AG09319 (cell line): Measurements from ENCODE around the gene ARFGAP3.

Source experiments
- DNase-seq: peaks from one replicate; pipeline ENCODE4 v3.0.0-alpha.2; 2010; ENCODE audit warnings: low read depth; ENCODE audit errors: extremely low read depth
- CTCF ChIP-seq: IDR thresholded peaks from 2 replicates; pipeline ENCODE4 v1.5.1; 2011; ENCODE audit warnings: low read depth, mild to moderate bottlenecking, inconsistent platforms, low read length, moderate library complexity

The ARFGAP3 gene

GRCh38 chr22:42805998-42806830 lies 50.9 kb downstream of the ARFGAP3 start:
- no peak for TF ChIP-seq CTCF
- no peak for DNase-seq

- DNase-seq: no peak
- no peak for TF ChIP-seq CTCF
These were observed 51.8 kb downstream of the ARFGAP3 start for GRCh38 chr22:42805016-42805997.

GRCh38 chr22:42803389-42803788 lies 53.7 kb downstream of the ARFGAP3 start:
- TF ChIP-seq CTCF: no peak

GRCh38 chr22:42801252-42802080 lies 55.6 kb downstream of the ARFGAP3 start:
- TF ChIP-seq CTCF: no peak
- no peak for DNase-seq

More at GRCh38 chr22:42803389-42803788, 53.7 kb downstream of the ARFGAP3 start:
- DNase-seq: no peak

GRCh38 chr22:42800451-42801251 lies 56.4 kb downstream of the ARFGAP3 start:
- DNase-seq: no peak
- TF ChIP-seq CTCF: no peak
